Kasumi-1 (cell line): ENCODE results near the gene DNLZ.
"Not testable (repeated sequence)": the region's sequence is repeated elsewhere in the genome, so short reads cannot be mapped to it uniquely, and the experiment has no call there.

Source experiments
- DNase-seq, 2 experiments: peaks; one replicate each; lab custom pipeline; 2025; lab: John Stamatoyannopoulos, UW

DNLZ gene

DNA sequence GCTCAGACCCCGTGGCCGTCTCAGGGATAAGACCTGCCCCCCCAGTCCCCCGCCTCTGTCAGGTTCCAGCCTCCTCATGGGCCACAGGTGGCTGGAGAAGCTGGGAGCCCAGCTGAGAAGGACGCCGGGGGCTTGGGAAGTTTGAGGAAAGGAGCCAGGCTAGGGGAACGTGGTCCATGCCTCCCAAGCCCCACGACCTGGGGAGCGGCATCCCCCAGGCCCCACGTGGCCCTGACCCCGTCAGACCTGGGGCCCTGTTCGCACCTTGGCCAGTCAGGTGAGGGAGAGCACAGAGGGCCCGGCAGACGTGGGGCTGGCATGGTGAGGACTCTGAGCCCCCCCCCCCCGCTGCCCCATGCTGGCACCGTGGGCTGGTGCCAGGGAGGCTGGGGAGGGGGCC is 32.5 kb downstream of the DNLZ start:
- no peak for DNase-seq

DNA sequence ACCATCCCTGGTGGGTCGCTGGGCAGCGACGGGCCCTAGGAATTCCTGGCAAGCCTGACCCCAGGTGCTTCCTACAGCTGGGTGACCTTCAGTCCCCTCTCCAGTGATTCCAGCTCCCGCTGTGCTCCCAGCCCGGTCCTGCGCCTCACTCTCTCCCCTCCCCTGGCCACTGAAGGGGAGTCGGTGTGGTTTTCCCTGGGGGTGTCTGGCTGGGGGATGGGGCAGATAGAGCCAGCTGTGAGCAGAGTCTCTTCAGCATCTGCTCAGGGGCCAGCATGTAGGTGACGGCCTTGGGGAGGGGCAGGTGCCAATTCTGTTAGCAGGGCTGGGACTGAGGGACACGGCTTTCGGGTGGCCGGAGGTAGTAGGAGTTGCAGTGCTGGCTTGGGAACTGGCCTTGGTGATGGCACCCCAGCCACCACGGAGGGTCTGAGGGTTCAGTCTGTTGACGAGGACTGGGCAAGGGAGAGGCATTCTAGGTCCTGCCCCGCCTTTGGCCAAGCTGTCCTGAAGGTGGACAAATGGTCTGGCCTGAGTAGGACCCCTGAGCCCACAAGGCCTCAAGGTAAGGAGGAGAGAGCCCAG is 33.0 kb downstream of the DNLZ start:
- no peak for DNase-seq

DNA sequence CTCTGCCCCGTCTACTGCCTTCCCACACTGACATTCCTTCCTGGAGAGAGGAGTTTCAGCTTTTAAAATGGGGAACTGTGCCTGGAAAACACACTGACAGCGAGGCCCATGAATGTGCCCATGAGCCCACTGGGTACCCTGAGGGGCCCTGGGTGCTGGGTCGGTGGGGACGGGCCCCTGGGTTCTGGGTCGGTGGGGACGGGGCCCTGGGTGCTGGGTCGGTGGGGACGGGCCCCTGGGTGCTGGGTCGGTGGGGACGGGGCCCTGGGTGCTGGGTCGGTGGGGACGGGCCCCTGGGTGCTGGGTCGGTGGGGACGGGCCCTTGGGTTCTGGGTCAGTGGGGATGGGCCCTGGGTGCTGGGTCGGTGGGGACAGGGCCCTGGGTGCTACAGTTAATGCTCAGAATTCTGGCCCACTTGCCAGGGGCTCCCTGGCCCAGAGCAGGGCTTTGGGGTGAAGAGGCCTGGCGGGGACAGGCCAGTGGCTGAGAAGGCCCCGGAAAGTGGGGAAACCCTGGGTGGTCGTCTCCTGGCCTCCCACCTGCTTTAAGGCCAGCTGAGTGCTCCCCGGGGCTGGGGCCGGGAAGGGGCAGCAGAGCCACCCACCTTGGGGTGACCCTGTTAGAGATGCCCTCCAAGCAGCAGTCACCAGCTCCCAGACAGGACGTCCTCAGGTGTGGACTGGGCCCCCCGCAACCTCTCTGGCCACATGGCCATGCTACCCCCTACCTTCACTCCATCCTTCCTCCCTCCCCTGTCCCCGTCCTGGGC is 33.7 kb downstream of the DNLZ start:
- DNase-seq, result no peak

DNA sequence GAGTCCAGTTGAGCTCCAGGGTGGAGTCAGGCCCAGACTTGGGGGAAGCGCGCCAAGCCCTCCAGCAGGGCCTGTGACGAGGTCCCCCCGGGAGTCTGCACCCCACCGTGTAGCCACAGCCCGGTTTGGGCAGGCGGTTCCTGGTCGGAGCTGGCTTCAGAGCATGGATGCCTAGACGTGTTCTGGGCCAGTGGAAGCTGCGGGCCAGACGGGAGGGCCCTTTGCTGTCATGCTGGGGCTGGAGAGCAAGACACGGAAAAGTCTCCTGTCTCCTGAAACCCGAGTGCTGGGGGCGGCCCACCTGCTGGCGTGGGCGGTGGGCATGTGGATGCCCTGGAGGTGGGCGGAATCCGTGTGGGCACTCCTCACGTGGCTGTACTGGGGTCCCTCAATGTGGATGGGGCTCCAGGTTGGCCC is 34.3 kb downstream of the DNLZ start:
- no peak for DNase-seq

DNA sequence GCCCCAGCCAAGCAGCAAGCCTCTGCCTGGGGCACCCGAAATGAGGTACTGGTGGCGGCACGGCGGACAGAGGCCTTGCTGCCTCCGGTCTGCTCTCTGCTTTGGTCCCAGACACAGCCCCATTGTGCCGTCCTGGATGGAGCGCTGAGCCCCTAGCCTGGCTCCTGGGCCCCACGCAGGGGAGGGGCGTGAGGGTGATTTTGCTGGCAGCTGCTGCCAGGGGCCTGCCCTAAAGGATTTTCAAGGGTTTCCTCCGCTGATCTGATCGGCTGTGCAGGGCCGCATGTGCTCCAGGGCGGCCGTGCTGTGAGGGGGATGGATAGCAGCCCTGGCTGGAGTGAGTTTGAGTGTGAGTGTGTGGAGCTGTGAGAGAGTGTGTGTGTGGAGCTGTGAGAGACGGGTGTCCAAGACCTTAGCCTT is 34.9 kb downstream of the DNLZ start:
- no peak for DNase-seq

DNA sequence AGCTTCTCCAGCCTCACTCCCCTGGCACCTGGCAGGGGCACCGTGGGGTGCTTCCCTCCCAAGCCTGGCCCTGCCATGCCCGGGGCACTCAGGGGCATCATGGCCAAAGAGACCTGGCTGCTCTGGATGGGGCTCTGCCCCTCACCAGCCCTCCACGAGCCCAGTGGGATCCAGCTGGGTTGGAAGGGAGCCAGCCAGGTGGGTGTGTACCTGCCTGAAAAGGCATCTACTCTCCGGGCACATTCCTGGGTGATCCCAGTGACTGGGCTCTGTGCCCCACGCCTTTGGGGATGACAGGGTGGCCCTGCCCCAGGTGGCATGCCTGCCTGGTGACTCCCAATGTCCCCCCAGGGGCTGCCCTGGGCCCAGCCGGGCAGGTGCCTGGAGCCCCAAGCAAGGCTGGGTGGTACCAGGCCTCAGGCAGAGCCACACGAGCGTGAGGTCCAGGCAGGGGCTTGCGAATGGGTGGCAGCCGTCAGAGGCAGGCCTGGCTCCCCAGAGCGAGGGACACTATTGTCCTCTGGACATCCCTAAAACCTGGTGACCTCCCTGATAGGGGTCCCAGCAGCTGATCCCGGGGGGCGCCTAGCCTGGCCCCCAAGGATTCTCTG is 35.4 kb downstream of the DNLZ start:
- no peak for DNase-seq

DNA sequence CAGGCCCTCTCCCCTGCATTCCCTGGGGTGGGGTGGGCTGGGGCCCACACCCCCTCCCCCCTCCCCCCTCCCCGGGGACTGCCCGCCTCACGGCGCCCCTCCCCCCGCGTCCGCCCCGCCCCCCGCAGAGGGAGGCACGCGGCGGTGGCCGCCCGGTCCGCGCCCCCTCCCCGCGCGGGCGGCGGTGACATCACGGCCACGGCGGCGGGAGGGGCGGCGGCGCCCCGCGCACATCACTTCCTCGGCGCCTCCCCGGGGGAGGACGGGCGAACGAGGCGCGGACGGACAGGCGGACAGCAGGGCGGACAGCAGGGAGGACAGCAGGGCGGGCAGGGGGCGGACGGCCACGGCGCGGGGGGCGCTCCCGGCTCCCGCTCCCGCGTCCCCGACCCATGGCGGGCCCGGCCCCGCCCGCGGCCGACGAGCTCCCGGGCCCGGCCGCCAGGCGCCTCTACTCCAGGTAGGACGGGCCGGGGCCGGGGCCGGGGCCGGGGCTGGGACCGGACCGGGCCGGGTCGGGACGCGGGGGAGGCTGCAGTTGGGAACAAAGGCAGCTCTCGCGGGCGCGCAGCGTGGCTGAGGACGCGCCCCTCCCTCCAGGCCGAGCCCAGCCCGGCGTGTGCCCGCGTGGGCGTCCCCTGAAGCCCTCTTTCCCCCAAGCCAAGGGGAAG is 36.1 kb downstream of the DNLZ start, which contains the start of gene GPSM1:
Gene GPSM1, plus strand, starts transcription at position 236 of the 671 bp plus-strand sequence. Its CDS starts 157 bp downstream, at position 393.
- no peak for DNase-seq

DNA sequence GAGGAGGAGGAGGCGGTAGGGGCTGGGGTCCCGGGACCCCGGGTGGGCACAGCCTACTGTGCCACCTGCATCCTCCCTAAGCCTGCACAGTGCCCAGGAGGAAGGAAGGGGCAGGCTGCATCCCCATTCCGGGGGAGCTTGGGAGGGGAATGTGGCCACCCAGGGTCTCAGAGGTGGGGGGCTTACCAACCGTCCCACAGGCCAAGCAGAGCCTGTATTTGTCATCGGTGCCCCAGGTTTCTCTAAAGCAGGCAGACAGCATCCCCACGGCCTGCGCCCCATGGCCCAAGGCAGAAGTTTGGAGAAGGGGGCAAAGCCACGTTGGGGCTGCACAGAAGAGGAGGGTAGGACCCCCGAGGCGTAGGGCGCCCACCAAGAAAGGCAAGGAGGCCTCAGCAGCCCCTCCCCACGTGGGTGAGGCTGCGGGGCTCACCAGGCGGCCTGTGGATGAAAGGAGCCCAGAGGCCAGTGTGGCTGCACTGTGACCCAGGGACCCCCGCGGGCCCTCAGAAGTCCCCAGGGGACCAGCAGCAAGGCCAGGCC is 36.7 kb downstream of the DNLZ start:
- DNase-seq, result no peak

DNA sequence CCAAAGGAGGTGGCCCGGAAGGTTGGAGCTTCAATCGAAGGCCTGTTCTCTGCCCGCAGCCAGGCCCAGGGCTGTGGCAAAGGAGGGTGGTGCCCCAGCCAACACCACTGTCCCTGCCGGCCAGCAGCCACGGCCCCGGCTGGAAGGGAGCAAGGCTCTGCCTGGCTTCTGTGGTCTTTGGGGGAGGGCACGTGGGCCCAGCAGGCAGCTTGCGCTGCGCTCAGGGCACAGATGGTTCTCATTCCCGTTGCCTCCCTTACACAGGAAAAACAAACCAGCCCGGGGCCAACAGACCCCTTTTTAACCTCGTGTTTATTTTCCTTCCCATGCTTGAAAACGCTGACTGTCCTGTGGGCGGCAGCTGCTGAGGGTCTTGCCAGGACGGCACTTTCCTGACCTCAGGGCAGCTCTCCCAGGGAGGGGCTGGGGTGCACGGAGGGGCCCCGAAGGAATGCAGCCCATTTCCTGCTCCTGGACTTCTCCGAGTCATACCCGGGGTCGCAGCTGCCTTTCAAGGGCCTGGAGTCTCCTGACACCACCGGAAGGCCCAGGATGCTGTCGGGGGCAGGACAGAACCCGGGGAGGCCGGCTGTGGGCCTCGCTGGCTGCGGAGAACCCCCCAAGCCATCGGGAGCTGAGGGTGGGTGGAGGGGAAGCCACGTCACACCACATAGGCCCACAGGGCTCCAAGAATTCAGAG is 37.3 kb downstream of the DNLZ start:
- no peak for DNase-seq

DNA sequence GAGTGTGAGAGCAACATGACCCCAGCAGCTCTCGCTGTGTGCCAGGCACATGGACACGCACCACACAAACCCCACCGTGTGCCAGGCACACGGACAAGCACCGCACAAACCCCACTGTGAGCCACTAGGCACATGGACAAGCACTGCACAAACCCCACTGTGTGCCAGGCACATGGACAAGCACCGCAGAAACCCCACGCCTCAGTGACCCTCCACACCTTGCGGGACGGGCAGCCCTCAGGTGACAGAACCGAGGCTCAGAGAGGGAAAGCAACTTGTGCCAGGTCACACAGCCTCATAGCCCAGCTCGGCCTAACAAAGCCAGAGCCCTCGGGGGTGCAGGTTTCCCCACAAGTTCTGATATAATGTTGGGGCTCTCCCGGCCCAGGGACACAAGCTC is 38.2 kb downstream of the DNLZ start:
- DNase-seq, result no peak

DNA sequence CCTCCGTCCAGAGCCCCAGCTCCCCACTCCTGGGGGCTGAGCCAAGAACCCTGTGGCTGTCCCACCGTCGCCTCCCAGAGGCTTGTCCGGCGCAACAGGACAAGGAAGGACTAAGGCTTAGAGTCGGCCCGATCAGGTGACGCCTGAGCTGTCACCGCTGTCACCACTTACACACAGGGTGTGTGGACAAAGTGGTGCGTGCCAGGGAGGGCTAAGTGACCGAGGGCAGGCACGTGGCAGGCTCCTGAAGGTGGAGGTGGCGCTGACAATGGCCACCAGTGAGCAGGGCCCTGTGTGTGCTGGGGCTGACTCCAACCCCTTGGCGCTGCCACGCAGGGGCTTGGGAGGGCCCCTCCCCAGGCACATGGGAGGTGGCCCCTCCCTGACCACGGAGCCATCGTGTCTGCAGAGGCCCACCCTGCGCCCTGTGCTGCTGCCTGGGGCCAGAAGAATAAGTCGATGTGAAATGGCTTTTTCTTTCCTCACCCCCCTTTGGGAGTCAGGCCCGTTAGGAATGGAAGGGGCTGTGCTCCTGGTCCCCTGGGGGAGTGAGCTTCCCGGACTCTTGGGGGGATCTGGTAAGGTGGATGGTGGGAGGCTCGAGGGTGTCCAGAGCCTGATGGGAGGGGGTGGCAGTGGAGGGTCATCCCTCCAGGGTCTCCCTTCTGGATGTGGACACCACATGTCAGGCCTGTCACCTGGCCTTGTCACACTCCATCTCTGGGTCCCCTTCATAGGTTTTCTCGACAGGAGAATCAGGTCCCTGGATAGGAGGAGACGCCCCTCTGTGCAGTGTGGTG is 38.8 kb downstream of the DNLZ start:
- DNase-seq, result no peak

DNA sequence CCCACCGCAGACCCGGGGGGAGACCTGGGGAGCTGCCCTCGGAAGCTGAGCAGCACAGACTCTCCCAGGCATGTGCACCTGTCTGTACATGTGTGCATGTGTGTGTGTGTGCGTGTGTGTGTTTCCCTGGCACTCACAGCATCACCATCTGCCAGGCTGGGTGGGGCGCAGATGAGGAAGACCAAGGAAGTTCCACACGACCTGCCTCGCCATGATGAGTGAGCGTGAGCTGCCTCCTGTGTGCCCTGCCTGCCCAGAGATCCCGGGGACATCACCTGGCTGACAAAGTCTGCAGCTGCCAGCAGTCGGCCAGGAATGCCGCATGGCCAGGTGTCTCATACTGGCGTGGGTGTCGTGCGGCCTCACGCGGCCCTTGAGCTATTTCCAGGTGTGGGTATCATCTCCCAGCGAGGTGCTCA is 40.2 kb downstream of the DNLZ start:
- no peak for DNase-seq

DNA sequence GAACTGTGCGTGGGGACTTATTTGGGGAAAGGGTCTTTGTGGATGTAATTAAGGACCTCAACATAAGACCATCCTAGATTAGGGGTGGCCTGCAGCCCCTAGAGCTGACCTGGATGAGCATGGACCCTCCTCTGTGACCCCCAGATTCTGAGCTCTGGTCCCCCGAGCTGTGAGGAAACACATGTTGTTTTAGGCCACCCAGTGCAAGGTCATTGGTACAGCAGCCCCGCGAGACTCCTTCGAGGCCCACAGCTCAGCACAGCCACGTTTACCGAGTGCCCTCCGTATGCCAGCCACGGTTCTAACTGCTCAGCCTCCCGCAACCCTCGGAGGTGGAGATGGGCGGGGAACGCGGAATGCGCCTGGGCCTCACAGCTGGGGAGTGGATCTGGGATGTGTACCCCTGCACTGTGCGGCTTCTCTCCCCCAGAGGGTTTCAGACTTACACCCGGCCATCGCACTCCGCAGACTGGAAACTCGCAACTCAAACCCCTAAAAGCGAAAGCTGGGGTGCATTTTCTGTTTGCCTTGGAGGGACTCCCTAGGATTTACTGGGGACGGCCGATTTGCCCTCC is 40.7 kb downstream of the DNLZ start:
- DNase-seq, result no peak

DNA sequence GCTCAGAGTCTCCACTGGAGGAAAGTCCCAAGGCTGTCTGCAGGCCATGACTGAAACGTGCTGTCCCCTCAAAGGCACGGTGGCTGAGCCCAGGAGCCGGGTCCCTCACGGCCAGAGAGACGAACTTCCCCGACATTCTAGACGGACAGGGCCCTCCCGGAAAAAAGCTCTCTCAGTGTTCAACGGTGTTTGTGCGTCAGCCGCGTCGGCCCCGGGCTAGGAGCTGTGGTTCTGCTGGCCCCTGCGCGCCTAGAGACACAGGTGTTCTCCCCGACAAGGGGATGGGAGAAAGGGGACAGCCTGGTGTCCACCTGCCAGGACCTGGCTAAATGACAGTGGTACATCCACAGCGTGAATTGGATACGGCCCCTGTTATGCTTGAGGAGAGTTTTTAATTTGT is 42.0 kb downstream of the DNLZ start:
- no peak for DNase-seq

DNA sequence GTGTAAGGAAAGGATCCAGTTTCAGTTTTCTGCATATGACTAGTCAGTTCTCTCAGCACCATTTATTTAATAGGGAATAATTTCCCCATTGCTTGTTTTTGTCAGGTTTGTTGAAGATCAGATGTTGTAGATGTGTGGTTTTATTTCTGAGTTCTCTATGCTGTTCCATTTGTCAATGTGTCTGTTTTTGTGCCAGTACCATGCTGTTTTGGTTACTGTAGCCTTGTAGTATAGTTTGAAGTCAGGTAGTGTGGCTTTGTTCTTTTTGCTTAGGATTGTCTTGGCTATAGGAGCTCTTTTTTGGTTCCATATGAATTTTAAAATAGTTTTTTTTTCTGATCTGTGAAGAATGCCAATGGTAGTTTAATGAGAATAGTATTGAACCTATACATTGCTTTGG is 42.6 kb downstream of the DNLZ start:
- not testable (repeated sequence) for DNase-seq

DNA sequence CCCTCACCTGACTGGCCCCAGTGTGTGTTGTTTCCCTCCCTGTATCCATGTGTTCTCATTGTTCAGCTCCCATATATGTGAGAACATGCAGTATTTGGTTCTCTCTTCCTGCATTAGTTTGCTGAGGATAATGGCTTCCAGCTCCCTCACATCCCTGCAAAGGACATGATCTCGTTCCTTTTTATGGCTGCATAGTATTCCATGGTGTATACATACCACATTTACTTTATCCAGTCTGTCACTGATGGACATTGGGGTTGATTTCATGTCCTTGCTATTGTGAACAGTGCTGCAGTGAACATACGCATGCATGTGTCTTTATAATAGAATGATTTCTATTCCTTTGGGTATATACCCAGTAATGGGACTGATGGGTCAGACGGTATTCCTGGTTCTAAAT is 43.6 kb downstream of the DNLZ start:
- not testable (repeated sequence) for DNase-seq

DNA sequence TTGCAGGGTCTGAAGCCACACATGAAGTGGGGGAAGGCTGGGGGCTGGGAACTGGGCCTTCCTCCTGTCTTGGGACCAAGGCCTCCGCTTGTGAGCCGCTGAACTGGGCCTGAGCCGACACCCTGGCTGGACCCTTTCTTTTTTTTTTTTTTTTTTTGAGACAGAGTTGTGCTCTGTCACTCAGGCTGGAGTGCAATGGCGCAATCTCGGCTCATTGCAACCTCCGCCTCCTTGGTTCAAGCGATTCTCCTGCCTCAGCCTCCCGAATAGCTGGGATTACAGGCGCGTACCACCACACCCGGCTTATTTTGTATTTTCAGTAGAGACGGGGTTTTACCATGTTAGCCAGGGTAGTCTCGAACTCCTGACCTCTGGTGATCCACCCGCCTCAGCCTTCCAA is 44.3 kb downstream of the DNLZ start:
- not testable (repeated sequence) for DNase-seq

DNA sequence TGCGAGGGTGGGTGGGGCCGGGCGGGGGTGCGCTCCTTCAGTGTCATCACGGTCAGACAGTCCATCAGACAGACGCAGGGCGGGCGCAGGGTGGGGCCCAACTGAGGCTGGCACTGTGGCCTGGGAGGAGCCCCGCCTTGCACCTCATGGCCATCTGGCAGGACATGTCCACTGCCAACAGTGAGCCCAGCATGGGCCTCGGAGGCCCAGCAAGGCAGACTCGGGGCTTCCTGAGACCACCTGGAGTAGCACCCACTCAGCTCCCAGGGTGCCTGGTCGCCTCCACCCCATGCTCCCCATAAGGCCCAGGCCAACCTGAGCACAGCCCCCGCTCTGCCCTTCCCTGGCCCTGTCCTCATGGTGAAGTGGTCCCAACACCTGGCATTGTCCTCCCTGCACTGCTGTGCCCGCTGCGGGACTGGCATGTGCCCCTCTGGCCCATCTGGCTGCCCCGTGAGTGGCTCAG is 44.7 kb downstream of the DNLZ start:
- no peak for DNase-seq

DNA sequence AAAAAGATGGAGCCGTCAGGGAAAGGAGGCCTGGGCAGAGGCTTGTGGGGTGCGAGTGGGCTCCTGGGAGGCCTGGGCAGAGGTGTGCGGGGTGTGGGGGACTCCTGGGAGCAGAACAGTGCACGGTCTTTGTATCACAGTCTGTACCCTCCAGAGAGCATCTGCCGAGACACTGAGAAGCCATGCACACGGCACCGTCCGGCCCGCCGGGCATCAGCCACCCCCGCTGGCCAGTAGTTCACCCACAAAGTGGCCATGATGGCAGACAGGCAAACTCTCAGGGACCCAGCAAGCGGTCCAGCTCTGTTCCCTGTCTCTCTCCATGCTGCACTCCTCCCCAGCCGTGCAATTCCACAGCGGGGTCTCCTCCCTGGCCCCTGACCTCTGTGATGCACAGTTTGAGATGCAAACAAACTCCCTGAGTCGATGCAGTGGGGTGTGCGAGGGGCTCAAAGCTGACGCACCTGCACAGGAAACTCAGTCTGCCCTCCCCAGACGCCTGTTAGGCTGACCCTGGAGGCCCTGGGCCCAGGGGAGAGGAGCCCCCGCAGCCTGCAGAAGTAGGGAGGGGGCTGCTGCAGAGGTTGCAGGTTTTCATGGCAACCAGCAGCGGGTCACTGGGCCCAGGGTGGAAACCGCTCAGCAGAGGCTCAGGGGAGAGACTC is 45.3 kb downstream of the DNLZ start:
- no peak for DNase-seq

DNA sequence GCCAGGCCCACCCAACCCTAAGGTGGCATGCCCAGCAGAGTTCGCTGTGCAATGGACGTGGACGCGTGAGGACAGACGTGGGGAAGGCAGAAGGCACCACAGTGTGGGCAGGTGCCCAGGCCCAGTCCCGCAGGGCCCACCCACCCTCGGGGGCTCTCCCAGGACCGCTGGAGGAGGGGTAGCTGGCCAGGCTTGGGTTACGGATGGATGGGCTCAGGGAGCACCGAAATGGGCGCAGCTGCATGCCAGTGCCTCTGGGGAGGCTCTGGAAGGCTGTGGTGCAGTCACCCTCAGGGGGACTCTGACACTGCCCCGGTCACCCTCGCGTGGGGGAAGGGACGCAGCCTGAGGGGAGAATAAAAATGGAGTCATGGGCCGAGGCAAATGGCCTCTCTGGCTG is 45.8 kb downstream of the DNLZ start:
- DNase-seq, result no peak
